GM12872 (cell line): ENCODE results near the gene AFAP1.

Experiments
- CTCF ChIP-seq: IDR thresholded peaks from 3 replicates; pipeline ENCODE4 v1.5.1; 2011; ENCODE audit warnings: low read depth, mild to moderate bottlenecking, low read length, moderate library complexity; ENCODE audit not compliant: insufficient read depth

AFAP1 gene

GRCh38 chr4:7824218-7824617 is 115.4 kb downstream of the AFAP1 start:
- no peak for TF ChIP-seq CTCF

- no peak for TF ChIP-seq CTCF
Observed at GRCh38 chr4:7823416-7823824, 116.2 kb downstream of the AFAP1 start.

- no peak for TF ChIP-seq CTCF
Observed at GRCh38 chr4:7822877-7823276, 116.8 kb downstream of the AFAP1 start.

GRCh38 chr4:7822137-7822505 is 117.5 kb downstream of the AFAP1 start:
- no peak for TF ChIP-seq CTCF

- TF ChIP-seq CTCF: no peak
Observed at GRCh38 chr4:7821245-7822136, 118.2 kb downstream of the AFAP1 start.

GRCh38 chr4:7820031-7820818 is 119.4 kb downstream of the AFAP1 start:
- no peak for TF ChIP-seq CTCF

- no peak for TF ChIP-seq CTCF
Observed at GRCh38 chr4:7819446-7819845, 120.2 kb downstream of the AFAP1 start.
